OCI-LY1 (cell line): Measurements from ENCODE around the gene IGF2BP2.
"Not testable (repeated sequence)": the region's sequence is repeated elsewhere in the genome, so short reads cannot be mapped to it uniquely, and the experiment has no call there.

Experiments used
- H2AFZ ChIP-seq: fragments of 200-600 bp; sonication (generic), shearing (Covaris generic); 2 replicates; pipeline ENCODE4 v1.6.0; 2014; ENCODE audit warnings: antibody characterized with exemption, mild to moderate bottlenecking, low read length
- H3F3A ChIP-seq: fragments of 200-600 bp; sonication (generic), shearing (Covaris generic); 2 replicates; pipeline ENCODE4 v1.6.0; 2014; ENCODE audit warnings: mild to moderate bottlenecking, antibody characterized with exemption, low read length, moderate library complexity; ENCODE audit not compliant: insufficient read depth
- H3K27ac ChIP-seq: fragments of 200-600 bp; sonication (generic); 2 replicates; pipeline ENCODE4 v1.5.1; 2014; ENCODE audit warnings: low read length, mixed run types, mild to moderate bottlenecking, low read depth; ENCODE audit not compliant: poor library complexity, severe bottlenecking
- H3K27me3 ChIP-seq: fragments of 200-600 bp; sonication (generic); 2 replicates; pipeline ENCODE4 v1.6.0; 2014; ENCODE audit warnings: antibody characterized with exemption, mild to moderate bottlenecking, low read length, moderate library complexity; ENCODE audit not compliant: insufficient read depth
- H3K36me3 ChIP-seq: fragments of 200-600 bp; sonication (generic); 2 replicates; pipeline ENCODE4 v1.6.1; 2014; ENCODE audit warnings: mild to moderate bottlenecking, antibody characterized with exemption, low read length, moderate library complexity, mixed read lengths; ENCODE audit not compliant: insufficient read depth
- H3K4me1 ChIP-seq: fragments of 200-600 bp; sonication (generic); 2 replicates; pipeline ENCODE4 v1.5.1; 2014; ENCODE audit warnings: mild to moderate bottlenecking, low read length, moderate library complexity; ENCODE audit not compliant: insufficient read depth, severe bottlenecking
- H3K4me2 ChIP-seq: fragments of 200-600 bp; sonication (generic), shearing (Covaris generic); 2 replicates; pipeline ENCODE4 v1.6.1; 2014; ENCODE audit warnings: low read length
- H3K4me3 ChIP-seq: fragments of 200-600 bp; sonication (generic); 2 replicates; pipeline ENCODE4 v1.5.1; 2014; ENCODE audit warnings: low read length, low read depth, mild to moderate bottlenecking, mixed read lengths; ENCODE audit not compliant: poor library complexity, severe bottlenecking
- H3K79me2 ChIP-seq: fragments of 200-600 bp; shearing (Covaris generic); 2 replicates; pipeline ENCODE4 v1.6.1; 2016; ENCODE audit warnings: mixed run types, low read length, mixed read lengths; ENCODE audit not compliant: insufficient read depth
- H3K9ac ChIP-seq: fragments of 200-600 bp; sonication (generic), shearing (Covaris generic); 2 replicates; pipeline ENCODE4 v1.6.1; 2014; ENCODE audit warnings: mild to moderate bottlenecking, low read length, mixed read lengths
- H3K9me2 ChIP-seq: fragments of 200-600 bp; sonication (generic), shearing (Covaris generic); 2 replicates; pipeline ENCODE4 v1.6.1; 2014; ENCODE audit warnings: low read depth, mild to moderate bottlenecking, low read length, mixed read lengths
- H3K9me3 ChIP-seq: fragments of 200-600 bp; shearing (Covaris generic); 2 replicates; pipeline ENCODE4 v1.6.1; 2014; ENCODE audit warnings: low read length, mixed read lengths
- H4K20me1 ChIP-seq: fragments of 200-600 bp; sonication (generic), shearing (Covaris generic); 2 replicates; pipeline ENCODE4 v1.6.0; 2016; ENCODE audit warnings: mild to moderate bottlenecking, low read length; ENCODE audit not compliant: insufficient read depth
- EZH2 ChIP-seq: fragments of 200-600 bp; sonication (generic), shearing (Covaris generic); IDR thresholded peaks from 2 replicates; pipeline ENCODE4 v1.8.0; 2017; ENCODE audit warnings: borderline replicate concordance, mixed run types, mild to moderate bottlenecking, antibody characterized with exemption, low read length, moderate library complexity, mixed read lengths
- TF ChIP-seq, protein P1 (sequence below): fragments of 200-600 bp; sonication (generic), shearing (Covaris generic); IDR thresholded peaks from 2 replicates; pipeline ENCODE4 v1.5.1; 2017; ENCODE audit warnings: mild to moderate bottlenecking, antibody characterized with exemption, low read length, moderate library complexity, mixed read lengths

Gene IGF2BP2

DNA sequence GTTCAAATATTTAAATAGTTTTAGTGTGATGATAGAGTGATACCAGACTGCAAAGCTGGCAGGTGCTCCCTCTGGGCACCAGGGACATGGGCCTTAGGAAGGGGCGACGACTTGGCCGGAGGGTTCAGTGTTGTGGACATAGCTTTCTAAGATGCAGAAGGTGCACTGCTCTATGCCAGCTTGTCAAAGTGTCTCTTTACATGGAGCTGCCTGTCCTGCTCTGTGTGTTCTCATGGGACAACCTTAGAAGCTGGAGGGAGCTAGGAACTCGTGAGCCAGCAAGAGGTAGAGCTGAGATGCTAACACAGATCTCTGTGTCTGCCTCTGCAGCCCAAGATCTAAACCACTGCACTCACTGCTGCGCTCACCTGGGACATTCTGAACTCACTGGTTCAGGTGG, 160.9 kb downstream of the IGF2BP2 start:
- Histone ChIP-seq H3K9ac (no peak overlapping the region), H3F3A (no peaks in the 10 kb centered on the region), H3K9me2 (no peaks in the 10 kb centered on the region), H3K79me2 (no peaks in the 10 kb centered on the region), H3K9me3 (no peaks in the 10 kb centered on the region), H3K27me3 (no peaks in the 10 kb centered on the region), H3K4me2 (no peak overlapping the region), H4K20me1 (no peaks in the 10 kb centered on the region), H3K4me1 (no peaks in the 10 kb centered on the region), H3K4me3 (no peak overlapping the region), H3K36me3 (no peaks in the 10 kb centered on the region), H2AFZ (no peak overlapping the region), H3K27ac (no peak overlapping the region)
- TF ChIP-seq EZH2 = no peak
- TF ChIP-seq, protein P1, sequence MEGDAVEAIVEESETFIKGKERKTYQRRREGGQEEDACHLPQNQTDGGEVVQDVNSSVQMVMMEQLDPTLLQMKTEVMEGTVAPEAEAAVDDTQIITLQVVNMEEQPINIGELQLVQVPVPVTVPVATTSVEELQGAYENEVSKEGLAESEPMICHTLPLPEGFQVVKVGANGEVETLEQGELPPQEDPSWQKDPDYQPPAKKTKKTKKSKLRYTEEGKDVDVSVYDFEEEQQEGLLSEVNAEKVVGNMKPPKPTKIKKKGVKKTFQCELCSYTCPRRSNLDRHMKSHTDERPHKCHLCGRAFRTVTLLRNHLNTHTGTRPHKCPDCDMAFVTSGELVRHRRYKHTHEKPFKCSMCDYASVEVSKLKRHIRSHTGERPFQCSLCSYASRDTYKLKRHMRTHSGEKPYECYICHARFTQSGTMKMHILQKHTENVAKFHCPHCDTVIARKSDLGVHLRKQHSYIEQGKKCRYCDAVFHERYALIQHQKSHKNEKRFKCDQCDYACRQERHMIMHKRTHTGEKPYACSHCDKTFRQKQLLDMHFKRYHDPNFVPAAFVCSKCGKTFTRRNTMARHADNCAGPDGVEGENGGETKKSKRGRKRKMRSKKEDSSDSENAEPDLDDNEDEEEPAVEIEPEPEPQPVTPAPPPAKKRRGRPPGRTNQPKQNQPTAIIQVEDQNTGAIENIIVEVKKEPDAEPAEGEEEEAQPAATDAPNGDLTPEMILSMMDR = no peak

GRCh38 chr3:185661772-185662171, 163.1 kb downstream of the IGF2BP2 start:
- TF ChIP-seq, protein P1 = no peak
- TF ChIP-seq EZH2 = no peak
- no peaks in the 10 kb centered on the region for H3F3A ChIP-seq

DNA sequence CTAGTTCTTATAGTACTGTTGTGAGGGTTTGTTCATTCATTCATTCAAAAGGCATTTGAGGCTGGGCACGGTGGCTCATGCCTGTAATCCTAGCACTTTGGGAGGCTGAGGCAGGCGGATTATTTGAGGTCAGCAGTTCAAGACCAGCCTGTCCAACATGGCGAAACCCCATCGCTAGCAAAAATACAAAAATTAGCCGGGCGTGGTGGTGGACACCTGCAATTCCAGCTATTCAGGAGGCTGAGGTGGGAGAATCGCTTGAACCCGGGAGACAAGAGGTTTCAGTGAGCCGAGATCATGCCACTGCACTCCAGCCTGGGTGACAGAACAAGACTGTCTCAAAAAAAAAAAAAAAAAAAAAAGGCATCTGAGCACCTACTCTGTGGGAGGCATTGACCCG, 163.5 kb downstream of the IGF2BP2 start:
- not testable (repeated sequence) for H3F3A ChIP-seq

More at GRCh38 chr3:185661772-185662171, 163.1 kb downstream of the IGF2BP2 start:
- no peaks in the 10 kb centered on the region for H3K9me3 ChIP-seq
- H3K9me2 ChIP-seq = no peaks in the 10 kb centered on the region
- no peaks in the 10 kb centered on the region for H4K20me1 ChIP-seq
- no peak overlapping the region for H3K9ac ChIP-seq
- no peak overlapping the region for H3K4me2 ChIP-seq
- no peak overlapping the region for H3K27ac ChIP-seq
- H3K36me3 ChIP-seq = no peaks in the 10 kb centered on the region
- H3K27me3 ChIP-seq = no peaks in the 10 kb centered on the region
- H3K4me3 ChIP-seq = no peak overlapping the region
- H3K79me2 ChIP-seq = no peaks in the 10 kb centered on the region
- H3K4me1 ChIP-seq = no peaks in the 10 kb centered on the region
- H2AFZ ChIP-seq = no peak overlapping the region

More for the DNA sequence above, 163.5 kb downstream of the IGF2BP2 start:
- not testable (repeated sequence) for H3K4me1 ChIP-seq, H3K9me2 ChIP-seq, H3K9ac ChIP-seq, H3K4me2 ChIP-seq, H3K36me3 ChIP-seq, H2AFZ ChIP-seq, H3K9me3 ChIP-seq, H3K4me3 ChIP-seq, H3K79me2 ChIP-seq, H4K20me1 ChIP-seq, H3K27ac ChIP-seq, H3K27me3 ChIP-seq
